WTC11 (cell line): ENCODE measurements around the gene KCTD4. TPM values are rescaled to one million over a fixed set of nuclear protein-coding genes. Genes with fewer than 3 reads are reported as not detected.

Experiments used
- ATAC-seq: fragments of 200-7000 bp; cut with Tn5 transposase; 2 replicates; pipeline ENCODE4 v1.10.0; 2021; ENCODE audit warnings: mild to moderate bottlenecking, moderate library complexity
- CTCF ChIA-PET: fragments of 300-600 bp; sonication (Branson Sonifier 250); formaldehyde crosslinking; loops from one replicate; lab custom pipeline; 2021; ENCODE audit warnings: antibody characterized with exemption; lab: Charles Lee
- POLR2A ChIA-PET: fragments of 350-600 bp; sonication (Branson Sonifier 250); formaldehyde crosslinking; loops from one replicate; lab custom pipeline; 2021; ENCODE audit warnings: antibody characterized with exemption; lab: Charles Lee
- DNase-seq: peaks from one replicate; pipeline ENCODE4 v3.0.0; 2021; ENCODE audit warnings: low spot score
- H3K27ac Mint-ChIP-seq: 2 replicates; pipeline ENCODE4 v1.8.0; 2021; ENCODE audit warnings: mixed read lengths
- H3K27me3 Mint-ChIP-seq: 2 replicates; pipeline ENCODE4 v1.8.0; 2021; ENCODE audit warnings: low read depth, mild to moderate bottlenecking, moderate library complexity, mixed read lengths
- H3K36me3 Mint-ChIP-seq: 2 replicates; pipeline ENCODE4 v1.8.0; 2021; ENCODE audit warnings: mixed read lengths
- H3K4me1 Mint-ChIP-seq: 2 replicates; pipeline ENCODE4 v1.8.0; 2022; ENCODE audit warnings: mixed read lengths
- H3K4me3 Mint-ChIP-seq: 2 replicates; pipeline ENCODE4 v1.8.0; 2021; ENCODE audit warnings: mild to moderate bottlenecking, moderate library complexity, mixed read lengths
- H3K9me3 Mint-ChIP-seq: 2 replicates; pipeline ENCODE4 v1.8.0; 2021; ENCODE audit warnings: mixed read lengths
- ATF1 ChIP-seq: sonication (generic); formaldehyde crosslinking; IDR thresholded peaks from 2 replicates; pipeline ENCODE4 v1.8.1; 2023; ENCODE audit warnings: mild to moderate bottlenecking, moderate library complexity, missing genetic modification reagents
- ELF4 ChIP-seq: sonication (generic); formaldehyde crosslinking; IDR thresholded peaks from 2 replicates; pipeline ENCODE4 v1.8.1; 2022; ENCODE audit warnings: low read depth, mild to moderate bottlenecking, moderate library complexity, missing genetic modification reagents
- ETV6 ChIP-seq: sonication (generic); formaldehyde crosslinking; IDR thresholded peaks from 2 replicates; pipeline ENCODE4 v1.8.1; 2022; ENCODE audit warnings: mild to moderate bottlenecking, missing genetic modification reagents
- FOXJ3 ChIP-seq: sonication (generic); formaldehyde crosslinking; IDR thresholded peaks from 2 replicates; pipeline ENCODE4 v1.9.0; 2021; ENCODE audit warnings: missing genetic modification reagents, mild to moderate bottlenecking, borderline replicate concordance
- FOXK1 ChIP-seq: sonication (generic); formaldehyde crosslinking; IDR thresholded peaks from 2 replicates; pipeline ENCODE4 v1.8.0; 2022; ENCODE audit warnings: mild to moderate bottlenecking, moderate library complexity, missing genetic modification reagents
- GABPB1 ChIP-seq: sonication (generic); formaldehyde crosslinking; IDR thresholded peaks from 2 replicates; pipeline ENCODE4 v1.8.1; 2023; ENCODE audit warnings: mild to moderate bottlenecking, missing genetic modification reagents
- GTF2I ChIP-seq: fragments of 250-450 bp; sonication (Bioruptor Pico); conservative IDR thresholded peaks from 2 replicates; pipeline ENCODE4 v1.4.0; 2021; ENCODE audit warnings: mild to moderate bottlenecking
- IRF2 ChIP-seq: sonication (generic); formaldehyde crosslinking; IDR thresholded peaks from 2 replicates; pipeline ENCODE4 v1.8.0; 2022; ENCODE audit warnings: low read depth, missing genetic modification reagents, borderline replicate concordance
- JUN ChIP-seq: sonication (generic); formaldehyde crosslinking; IDR thresholded peaks from 2 replicates; pipeline ENCODE4 v1.8.0; 2023; ENCODE audit warnings: mild to moderate bottlenecking, missing genetic modification reagents
- MYBL2 ChIP-seq: sonication (generic); formaldehyde crosslinking; IDR thresholded peaks from 2 replicates; pipeline ENCODE4 v1.8.1; 2023; ENCODE audit warnings: mild to moderate bottlenecking, moderate library complexity, missing genetic modification reagents
- NFYB ChIP-seq: sonication (generic); formaldehyde crosslinking; conservative IDR thresholded peaks from 2 replicates; pipeline ENCODE4 v1.8.0; 2022; ENCODE audit warnings: low read depth, missing genetic modification reagents
- TCF7 ChIP-seq: sonication (generic); formaldehyde crosslinking; IDR thresholded peaks from 2 replicates; pipeline ENCODE4 v1.8.0; 2022; ENCODE audit warnings: mild to moderate bottlenecking, low read depth, missing genetic modification reagents, moderate library complexity
- ZNF138 ChIP-seq: sonication (generic); formaldehyde crosslinking; conservative IDR thresholded peaks from 2 replicates; pipeline ENCODE4 v1.8.1; 2022; ENCODE audit warnings: mild to moderate bottlenecking, moderate library complexity, missing genetic modification reagents
- ZNF232 ChIP-seq: sonication (generic); formaldehyde crosslinking; IDR thresholded peaks from 2 replicates; pipeline ENCODE4 v1.8.0; 2022; ENCODE audit warnings: mild to moderate bottlenecking, missing genetic modification reagents
- ZNF423 ChIP-seq: fragments of 250-450 bp; sonication (Bioruptor Pico); IDR thresholded peaks from 2 replicates; pipeline ENCODE4 v2.1.2; 2022; ENCODE audit warnings: mild to moderate bottlenecking, moderate library complexity
- ZNF671 ChIP-seq: fragments of 250-450 bp; sonication (Bioruptor Pico); IDR thresholded peaks from 2 replicates; pipeline ENCODE4 v1.8.0; 2021; ENCODE audit warnings: mild to moderate bottlenecking
- total RNA-seq: library from RNA; stranded (reverse); gene quantifications from 3 replicates; pipeline ENCODE4 v1.2.3, GENCODE V29; 2021
- TF ChIP-seq, protein P1 (sequence below): sonication (generic); formaldehyde crosslinking; conservative IDR thresholded peaks from 2 replicates; pipeline ENCODE4 v1.8.1; 2023; ENCODE audit warnings: mild to moderate bottlenecking, low read depth, missing genetic modification reagents, moderate library complexity
- TF ChIP-seq, protein P2 (sequence below): sonication (generic); formaldehyde crosslinking; IDR thresholded peaks from 2 replicates; pipeline ENCODE4 v1.8.0; 2023; ENCODE audit warnings: missing genetic modification reagents
- TF ChIP-seq, protein P3 (sequence below): fragments of 250-450 bp; sonication (Bioruptor Pico); conservative IDR thresholded peaks from 2 replicates; pipeline ENCODE4 v1.9.0; 2021; ENCODE audit warnings: mild to moderate bottlenecking
- TF ChIP-seq, protein P4 (sequence below): sonication (generic); formaldehyde crosslinking; IDR thresholded peaks from 2 replicates; pipeline ENCODE4 v1.8.1; 2023; ENCODE audit warnings: mild to moderate bottlenecking, moderate library complexity, missing genetic modification reagents
- TF ChIP-seq, protein P5 (sequence below): sonication (generic); formaldehyde crosslinking; IDR thresholded peaks from 2 replicates; pipeline ENCODE4 v1.8.1; 2023; ENCODE audit warnings: mild to moderate bottlenecking, missing genetic modification reagents, borderline replicate concordance
- TF ChIP-seq, protein P6 (sequence below): sonication (generic); formaldehyde crosslinking; IDR thresholded peaks from 2 replicates; pipeline ENCODE4 v1.8.1; 2023; ENCODE audit warnings: mild to moderate bottlenecking, missing genetic modification reagents
- TF ChIP-seq, protein P7 (sequence below): fragments of 250-450 bp; sonication (Bioruptor Pico); IDR thresholded peaks from 2 replicates; pipeline ENCODE4 v1.9.0; 2021; ENCODE audit warnings: mild to moderate bottlenecking

The KCTD4 gene
- total RNA-seq, 1 experiment from 2014 or later: not detected

DNA sequence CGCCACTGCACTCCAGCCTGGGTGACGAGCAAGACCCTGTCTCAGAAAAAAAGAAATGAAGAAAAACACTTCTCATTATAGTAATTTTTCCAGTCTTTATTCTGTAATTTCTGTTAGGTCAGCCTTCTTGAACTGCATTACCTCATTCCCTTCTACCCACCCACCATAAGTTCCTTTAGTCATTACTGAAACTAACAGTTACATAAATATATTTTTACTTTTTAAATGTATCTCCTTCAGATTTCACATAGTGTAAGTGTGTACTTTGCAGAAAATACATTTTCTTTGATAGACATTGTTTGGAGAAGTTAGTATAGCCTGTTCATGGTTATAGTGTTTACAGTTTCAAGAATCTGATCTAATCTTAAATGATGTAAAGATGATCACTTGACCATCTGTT lies 31.7 kb upstream of the KCTD4 start (continued):
- TF ChIP-seq, protein P1, sequence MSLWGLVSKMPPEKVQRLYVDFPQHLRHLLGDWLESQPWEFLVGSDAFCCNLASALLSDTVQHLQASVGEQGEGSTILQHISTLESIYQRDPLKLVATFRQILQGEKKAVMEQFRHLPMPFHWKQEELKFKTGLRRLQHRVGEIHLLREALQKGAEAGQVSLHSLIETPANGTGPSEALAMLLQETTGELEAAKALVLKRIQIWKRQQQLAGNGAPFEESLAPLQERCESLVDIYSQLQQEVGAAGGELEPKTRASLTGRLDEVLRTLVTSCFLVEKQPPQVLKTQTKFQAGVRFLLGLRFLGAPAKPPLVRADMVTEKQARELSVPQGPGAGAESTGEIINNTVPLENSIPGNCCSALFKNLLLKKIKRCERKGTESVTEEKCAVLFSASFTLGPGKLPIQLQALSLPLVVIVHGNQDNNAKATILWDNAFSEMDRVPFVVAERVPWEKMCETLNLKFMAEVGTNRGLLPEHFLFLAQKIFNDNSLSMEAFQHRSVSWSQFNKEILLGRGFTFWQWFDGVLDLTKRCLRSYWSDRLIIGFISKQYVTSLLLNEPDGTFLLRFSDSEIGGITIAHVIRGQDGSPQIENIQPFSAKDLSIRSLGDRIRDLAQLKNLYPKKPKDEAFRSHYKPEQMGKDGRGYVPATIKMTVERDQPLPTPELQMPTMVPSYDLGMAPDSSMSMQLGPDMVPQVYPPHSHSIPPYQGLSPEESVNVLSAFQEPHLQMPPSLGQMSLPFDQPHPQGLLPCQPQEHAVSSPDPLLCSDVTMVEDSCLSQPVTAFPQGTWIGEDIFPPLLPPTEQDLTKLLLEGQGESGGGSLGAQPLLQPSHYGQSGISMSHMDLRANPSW: no peak
- TF ChIP-seq ETV6 (no peak), FOXJ3 (no peak), MYBL2 (no peak), NFYB (CRISPR knock-in tag) (no peak), ZNF671 (CRISPR knock-in tag) (no peak), GTF2I (CRISPR knock-in tag) (no peak), ELF4 (CRISPR knock-in tag) (no peak)
- TF ChIP-seq, protein P2, sequence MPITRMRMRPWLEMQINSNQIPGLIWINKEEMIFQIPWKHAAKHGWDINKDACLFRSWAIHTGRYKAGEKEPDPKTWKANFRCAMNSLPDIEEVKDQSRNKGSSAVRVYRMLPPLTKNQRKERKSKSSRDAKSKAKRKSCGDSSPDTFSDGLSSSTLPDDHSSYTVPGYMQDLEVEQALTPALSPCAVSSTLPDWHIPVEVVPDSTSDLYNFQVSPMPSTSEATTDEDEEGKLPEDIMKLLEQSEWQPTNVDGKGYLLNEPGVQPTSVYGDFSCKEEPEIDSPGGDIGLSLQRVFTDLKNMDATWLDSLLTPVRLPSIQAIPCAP (CRISPR knock-in tag): no peak
- TF ChIP-seq, protein P3, sequence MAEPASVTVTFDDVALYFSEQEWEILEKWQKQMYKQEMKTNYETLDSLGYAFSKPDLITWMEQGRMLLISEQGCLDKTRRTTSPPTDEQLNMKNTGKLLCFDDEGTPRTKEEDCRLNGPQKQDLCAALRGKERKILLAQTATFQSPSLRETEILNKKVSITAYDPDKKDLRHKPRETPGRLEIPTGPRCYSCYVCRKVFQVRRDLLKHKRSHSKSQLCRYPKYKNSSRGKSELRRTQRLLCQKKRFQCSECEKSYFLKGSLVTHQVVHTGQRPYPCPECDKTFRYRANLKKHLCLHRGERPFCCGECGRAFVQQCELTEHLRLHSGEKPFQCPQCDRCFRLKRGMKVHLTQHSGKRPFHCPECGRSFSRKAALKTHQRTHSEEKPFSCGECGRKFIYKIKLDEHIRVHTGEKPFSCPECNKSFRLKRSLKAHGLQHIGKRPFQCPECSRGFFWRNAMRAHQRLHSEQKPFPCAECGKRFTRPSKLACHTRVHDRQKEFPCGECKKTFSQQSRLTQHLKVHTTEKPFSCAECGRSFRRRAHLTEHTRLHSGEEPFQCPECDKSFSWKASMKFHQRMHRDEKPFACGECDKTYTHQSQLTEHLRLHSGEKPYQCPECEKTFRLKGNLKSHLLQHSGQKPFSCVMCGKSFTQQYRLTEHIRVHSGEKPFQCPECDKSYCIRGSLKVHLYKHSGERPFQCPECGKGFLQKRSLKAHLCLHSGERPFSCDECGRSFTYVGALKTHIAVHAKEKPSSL: no peak
- TF ChIP-seq, protein P4, sequence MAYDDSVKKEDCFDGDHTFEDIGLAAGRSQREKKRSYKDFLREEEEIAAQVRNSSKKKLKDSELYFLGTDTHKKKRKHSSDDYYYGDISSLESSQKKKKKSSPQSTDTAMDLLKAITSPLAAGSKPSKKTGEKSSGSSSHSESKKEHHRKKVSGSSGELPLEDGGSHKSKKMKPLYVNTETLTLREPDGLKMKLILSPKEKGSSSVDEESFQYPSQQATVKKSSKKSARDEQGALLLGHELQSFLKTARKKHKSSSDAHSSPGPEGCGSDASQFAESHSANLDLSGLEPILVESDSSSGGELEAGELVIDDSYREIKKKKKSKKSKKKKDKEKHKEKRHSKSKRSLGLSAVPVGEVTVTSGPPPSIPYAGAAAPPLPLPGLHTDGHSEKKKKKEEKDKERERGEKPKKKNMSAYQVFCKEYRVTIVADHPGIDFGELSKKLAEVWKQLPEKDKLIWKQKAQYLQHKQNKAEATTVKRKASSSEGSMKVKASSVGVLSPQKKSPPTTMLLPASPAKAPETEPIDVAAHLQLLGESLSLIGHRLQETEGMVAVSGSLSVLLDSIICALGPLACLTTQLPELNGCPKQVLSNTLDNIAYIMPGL: no peak
- TF ChIP-seq, protein P5, sequence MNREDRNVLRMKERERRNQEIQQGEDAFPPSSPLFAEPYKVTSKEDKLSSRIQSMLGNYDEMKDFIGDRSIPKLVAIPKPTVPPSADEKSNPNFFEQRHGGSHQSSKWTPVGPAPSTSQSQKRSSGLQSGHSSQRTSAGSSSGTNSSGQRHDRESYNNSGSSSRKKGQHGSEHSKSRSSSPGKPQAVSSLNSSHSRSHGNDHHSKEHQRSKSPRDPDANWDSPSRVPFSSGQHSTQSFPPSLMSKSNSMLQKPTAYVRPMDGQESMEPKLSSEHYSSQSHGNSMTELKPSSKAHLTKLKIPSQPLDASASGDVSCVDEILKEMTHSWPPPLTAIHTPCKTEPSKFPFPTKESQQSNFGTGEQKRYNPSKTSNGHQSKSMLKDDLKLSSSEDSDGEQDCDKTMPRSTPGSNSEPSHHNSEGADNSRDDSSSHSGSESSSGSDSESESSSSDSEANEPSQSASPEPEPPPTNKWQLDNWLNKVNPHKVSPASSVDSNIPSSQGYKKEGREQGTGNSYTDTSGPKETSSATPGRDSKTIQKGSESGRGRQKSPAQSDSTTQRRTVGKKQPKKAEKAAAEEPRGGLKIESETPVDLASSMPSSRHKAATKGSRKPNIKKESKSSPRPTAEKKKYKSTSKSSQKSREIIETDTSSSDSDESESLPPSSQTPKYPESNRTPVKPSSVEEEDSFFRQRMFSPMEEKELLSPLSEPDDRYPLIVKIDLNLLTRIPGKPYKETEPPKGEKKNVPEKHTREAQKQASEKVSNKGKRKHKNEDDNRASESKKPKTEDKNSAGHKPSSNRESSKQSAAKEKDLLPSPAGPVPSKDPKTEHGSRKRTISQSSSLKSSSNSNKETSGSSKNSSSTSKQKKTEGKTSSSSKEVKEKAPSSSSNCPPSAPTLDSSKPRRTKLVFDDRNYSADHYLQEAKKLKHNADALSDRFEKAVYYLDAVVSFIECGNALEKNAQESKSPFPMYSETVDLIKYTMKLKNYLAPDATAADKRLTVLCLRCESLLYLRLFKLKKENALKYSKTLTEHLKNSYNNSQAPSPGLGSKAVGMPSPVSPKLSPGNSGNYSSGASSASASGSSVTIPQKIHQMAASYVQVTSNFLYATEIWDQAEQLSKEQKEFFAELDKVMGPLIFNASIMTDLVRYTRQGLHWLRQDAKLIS (CRISPR knock-in tag): no peak
- TF ChIP-seq, protein P6, sequence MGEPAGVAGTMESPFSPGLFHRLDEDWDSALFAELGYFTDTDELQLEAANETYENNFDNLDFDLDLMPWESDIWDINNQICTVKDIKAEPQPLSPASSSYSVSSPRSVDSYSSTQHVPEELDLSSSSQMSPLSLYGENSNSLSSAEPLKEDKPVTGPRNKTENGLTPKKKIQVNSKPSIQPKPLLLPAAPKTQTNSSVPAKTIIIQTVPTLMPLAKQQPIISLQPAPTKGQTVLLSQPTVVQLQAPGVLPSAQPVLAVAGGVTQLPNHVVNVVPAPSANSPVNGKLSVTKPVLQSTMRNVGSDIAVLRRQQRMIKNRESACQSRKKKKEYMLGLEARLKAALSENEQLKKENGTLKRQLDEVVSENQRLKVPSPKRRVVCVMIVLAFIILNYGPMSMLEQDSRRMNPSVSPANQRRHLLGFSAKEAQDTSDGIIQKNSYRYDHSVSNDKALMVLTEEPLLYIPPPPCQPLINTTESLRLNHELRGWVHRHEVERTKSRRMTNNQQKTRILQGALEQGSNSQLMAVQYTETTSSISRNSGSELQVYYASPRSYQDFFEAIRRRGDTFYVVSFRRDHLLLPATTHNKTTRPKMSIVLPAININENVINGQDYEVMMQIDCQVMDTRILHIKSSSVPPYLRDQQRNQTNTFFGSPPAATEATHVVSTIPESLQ: no peak

DNA sequence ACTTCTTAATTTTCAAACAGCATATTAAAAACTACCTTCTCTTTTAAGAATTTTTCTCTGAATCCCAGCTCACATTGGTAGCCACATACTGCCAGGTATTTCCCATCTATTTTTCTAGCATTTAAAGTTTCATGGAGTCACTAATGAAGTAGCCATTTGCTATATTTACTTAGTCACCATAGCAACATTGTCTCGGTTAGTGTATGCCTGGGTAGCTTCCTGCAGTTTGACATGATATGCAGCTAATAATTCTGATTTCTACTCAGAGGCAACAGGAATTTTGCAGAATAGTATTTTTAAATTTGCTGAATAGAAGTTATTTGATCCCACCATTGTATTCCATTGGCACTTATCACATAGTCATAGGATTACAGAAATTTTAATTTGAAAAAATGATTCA lies 30.9 kb upstream of the KCTD4 start:
- CTCF ChIA-PET: no interaction called here
- H3K27ac Mint-ChIP-seq: peak overlapping the region; percentile 41; the same call in 1 of the 2 replicates
- TF ChIP-seq, protein P7, sequence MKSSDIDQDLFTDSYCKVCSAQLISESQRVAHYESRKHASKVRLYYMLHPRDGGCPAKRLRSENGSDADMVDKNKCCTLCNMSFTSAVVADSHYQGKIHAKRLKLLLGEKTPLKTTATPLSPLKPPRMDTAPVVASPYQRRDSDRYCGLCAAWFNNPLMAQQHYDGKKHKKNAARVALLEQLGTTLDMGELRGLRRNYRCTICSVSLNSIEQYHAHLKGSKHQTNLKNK (CRISPR knock-in tag): no peak
- no peak for TF ChIP-seq TCF7
- TF ChIP-seq ATF1: no peak
- TF ChIP-seq ZNF138 (CRISPR knock-in tag): no peak
- TF ChIP-seq ZNF232 (CRISPR knock-in tag): no peak
- no peak for TF ChIP-seq ZNF423 (CRISPR knock-in tag)
- TF ChIP-seq FOXK1 (CRISPR knock-in tag): no peak
- TF ChIP-seq, protein P6: no peak
- no peak for TF ChIP-seq GABPB1 (CRISPR knock-in tag)
- TF ChIP-seq JUN: no peak
- TF ChIP-seq IRF2 (CRISPR knock-in tag): no peak

More for the DNA sequence above, 30.9 kb upstream of the KCTD4 start:
- H3K4me1 Mint-ChIP-seq: 0 out of 2 replicates have a peak, but pooled peaks cover 4% of the 10 kb centered on the region
- ATAC-seq (no peak), DNase-seq (no peak)
- H3K36me3 Mint-ChIP-seq: no peaks in the 10 kb centered on the region
- POLR2A ChIA-PET: no interaction called here
- H3K27me3 Mint-ChIP-seq: no peaks in the 10 kb centered on the region
- no peak overlapping the region for H3K4me3 Mint-ChIP-seq
- H3K9me3 Mint-ChIP-seq: no peaks in the 10 kb centered on the region
